Measurements from ENCODE around the gene TBK1.

The TBK1 gene

GRCh38 chr12:64451687-64452558, at the start of gene TBK1:
TSS of gene TBK1 (plus strand) at chr12:64452120. CDS start at chr12:64455871, 3,751 bp downstream.
- peak; percentile 53 for DNase-seq (ENCODE audit: low spot score)

DNA sequence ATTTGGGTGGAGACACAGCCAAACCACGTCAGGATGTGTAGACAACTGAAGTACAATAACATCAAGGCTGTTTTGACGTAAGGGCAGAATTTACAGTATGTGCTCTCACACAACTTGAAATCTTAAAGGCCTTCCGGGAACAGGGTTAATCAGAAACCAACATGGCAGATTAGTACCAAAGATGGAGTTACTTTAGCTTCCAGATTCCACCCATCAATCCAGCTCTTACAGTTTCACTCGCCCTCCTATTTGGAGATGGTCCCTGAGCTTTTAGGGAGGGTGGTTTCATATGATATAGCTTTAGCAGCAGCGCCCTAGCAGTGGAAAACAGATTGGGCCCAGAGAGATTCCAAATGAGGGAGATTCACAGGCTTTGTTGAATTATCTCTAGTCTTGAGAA, 49.7 kb upstream of the TBK1 start:
- DNase-seq (ENCODE audit: low spot score), result no peak

GRCh38 chr12:64403707-64404469, 48.0 kb upstream of the TBK1 start, which contains the start of gene XPOT:
TSS of gene XPOT (plus strand) at chr12:64404392. CDS start at chr12:64410036, 5,644 bp downstream.
- peak; percentile 95 for DNase-seq (ENCODE audit: low spot score)

DNA sequence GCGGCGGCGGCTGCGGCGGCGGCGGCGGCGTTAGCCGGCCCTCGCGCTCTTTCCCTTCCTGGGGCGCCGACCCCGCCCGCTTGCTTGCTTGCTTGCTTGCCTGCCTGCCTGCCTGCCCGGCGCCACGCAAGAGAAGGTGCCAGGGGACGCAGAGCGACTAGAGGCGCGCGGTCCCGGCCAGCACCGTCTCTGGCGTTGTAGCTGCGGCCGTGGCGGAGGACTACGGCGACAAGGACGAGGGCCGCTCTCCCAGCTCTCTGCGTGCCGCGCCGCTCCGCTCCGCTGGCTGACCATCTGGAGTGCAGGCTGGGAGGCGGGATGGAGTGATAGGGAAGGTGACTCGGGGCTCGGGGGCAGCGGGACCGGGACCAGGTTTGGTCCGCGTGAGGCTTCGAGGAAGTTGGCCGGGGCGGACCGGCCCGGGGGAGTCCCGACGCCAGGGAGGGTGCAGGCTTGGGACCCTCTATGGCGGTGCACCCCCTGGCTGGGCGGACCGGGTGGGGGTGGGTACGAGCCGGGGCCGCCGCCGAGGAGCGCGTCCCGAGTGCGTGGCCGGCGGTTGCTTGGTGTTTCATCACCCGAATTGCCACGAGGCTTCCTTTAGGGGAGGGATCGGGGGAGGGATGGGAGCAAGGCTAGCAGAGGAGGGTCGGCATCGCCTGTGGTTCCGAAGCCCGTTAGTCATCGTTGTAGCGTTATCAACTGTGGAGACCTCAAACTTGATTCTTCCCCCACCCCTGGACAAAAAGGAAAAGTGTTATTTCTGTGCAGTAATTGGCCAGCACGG, 47.3 kb upstream of the TBK1 start:
- DNase-seq (ENCODE audit: low spot score), result peak; percentile 48

DNA sequence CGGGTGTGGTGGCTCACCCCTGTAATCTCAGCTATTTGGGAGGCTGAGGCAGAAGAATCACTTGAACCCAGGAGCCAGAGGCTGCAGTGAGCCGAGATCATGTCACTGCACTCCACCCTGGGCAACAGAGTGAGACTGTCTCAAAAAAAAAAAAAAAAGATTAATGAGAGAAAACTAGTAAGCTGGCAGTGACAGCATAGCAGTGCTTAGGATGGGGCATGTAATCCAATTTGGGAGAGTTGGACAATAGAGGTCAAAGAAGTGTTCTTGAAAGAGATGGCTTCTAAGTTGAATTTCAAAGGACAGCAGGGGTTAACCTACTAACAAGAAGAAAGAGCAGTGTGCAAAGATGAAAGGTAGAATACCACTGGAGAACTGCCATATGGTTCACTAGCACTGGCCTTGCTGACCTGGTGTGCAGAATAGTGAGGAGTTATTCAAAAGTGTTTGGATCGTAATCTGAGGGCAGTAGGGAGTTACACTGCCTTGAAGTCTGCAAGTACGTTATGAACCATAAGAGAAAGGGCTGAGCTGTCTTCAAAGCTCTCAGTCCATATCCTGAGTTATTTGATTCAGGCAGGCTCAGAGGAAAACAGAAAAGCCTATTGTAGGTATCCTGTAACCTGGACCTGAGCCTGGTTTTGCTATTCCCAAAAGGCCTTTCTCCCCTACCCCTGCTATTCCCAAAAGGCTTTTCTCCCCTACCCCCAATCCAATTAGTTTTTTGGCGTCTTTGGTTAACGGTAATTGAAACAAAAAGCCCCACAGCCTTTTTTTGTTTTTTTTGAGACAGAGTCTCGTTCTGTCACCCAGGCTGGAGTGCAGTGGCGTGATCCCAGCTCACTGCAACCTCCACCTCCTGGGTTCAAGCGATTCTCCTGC, 44.3 kb upstream of the TBK1 start:
- DNase-seq (ENCODE audit: low spot score), result no peak

DNA sequence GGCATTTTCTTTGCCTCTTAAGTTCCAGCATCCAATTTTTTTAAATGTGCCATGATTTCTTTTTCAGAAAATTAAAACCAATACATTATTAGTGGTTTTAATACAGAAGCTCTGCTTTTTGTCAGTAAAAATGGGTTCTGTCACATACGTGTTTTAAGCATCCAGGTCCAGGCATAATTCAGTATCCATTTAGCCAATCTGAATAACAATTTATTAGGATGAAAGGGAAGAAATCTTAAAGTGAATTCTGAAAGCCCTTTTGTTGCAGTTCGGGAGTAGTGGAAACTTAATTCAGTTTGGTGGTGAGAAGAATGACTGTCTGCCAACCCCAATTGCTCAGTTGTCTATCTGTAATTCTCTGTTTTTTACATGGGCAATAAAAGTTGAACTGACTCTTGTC, 40.5 kb upstream of the TBK1 start:
- DNase-seq (ENCODE audit: low spot score), result no peak

DNA sequence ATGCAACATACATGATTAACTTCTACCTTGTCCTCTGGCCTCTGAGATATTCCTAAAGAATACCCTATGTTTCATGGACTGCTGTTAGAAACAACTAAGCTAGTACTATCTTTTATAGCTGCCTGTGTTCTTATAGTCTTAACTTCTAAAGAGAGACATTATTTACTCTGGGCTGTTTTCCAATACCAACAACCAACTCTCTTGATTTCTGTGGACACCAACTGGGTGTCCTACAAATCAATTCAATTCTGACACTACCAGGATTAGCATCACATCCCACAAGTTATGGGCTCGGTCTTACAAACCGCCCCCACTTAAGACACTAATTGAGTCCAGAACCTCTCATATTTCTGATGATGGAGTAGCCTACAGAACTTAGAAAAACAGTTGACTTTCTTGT, 39.5 kb upstream of the TBK1 start:
- DNase-seq (ENCODE audit: low spot score), result no peak

DNA sequence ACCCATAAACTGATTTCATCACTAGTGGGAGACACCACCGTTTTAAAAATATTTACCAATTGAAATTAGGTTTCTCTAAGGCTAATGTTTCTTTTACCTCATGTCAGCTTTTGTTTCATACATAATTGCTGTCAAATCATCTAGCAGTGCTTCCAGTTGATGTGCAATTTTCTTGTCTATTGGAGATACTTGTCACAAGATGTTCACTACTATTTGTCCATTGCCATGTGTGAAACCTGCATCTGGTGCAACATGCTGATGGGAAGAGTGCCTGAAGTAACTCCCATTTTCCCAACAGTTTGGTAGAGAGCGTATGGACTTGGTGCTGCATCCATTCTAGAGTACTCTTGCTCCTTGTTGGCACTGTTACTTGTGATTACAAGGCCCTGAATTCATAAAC, 38.0 kb upstream of the TBK1 start:
- DNase-seq (ENCODE audit: low spot score), result no peak

- DNase-seq (ENCODE audit: low spot score), result no peak
Measured at GRCh38 chr12:64418209-64418608, 33.7 kb upstream of the TBK1 start.

GRCh38 chr12:64419696-64420095, 32.2 kb upstream of the TBK1 start:
- DNase-seq (ENCODE audit: low spot score), result no peak

GRCh38 chr12:64427988-64428387, 23.9 kb upstream of the TBK1 start:
- DNase-seq (ENCODE audit: low spot score), result no peak

GRCh38 chr12:64428956-64429355, 23.0 kb upstream of the TBK1 start:
- no peak for DNase-seq (ENCODE audit: low spot score)

DNA sequence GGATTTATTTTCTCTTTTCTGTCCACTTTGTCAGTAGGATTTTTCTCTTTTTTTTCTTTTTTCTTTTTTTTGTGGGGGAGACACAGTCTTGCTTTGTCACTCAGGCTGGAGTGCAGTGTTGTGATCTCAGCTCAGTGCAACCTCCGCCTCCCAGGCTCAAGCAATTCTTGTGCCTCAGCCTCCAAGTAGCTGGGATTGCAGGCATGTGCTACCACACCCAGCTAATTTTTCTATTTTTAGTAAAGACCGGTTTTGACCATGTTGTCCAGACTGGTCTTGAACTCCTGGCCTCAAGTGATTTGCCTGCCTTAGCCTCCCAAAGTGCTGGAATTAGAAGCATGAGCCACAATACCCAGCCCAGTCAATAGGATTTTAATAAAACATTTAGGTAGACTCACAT, 21.0 kb upstream of the TBK1 start:
- no peak for DNase-seq (ENCODE audit: low spot score)

DNA sequence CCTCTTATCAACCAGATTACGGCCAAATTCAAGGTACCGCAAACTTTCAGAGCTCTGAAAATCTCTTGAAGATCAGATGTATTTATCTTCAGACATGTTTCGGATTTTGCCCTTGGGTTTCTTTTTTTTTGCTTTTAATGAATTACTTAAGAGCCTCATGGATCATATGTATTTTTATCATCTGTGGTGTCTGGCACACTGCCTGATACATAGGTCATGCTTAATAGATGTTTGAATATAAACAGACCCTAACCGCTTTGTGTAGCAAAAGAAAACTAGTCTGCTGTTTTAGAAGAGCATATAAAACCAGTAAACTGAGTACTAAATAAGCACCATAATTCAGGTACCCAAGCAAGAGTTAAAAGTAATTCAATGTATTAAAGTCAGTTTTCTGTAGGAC, 20.1 kb upstream of the TBK1 start:
- no peak for DNase-seq (ENCODE audit: low spot score)

- DNase-seq (ENCODE audit: low spot score), result no peak
Measured at GRCh38 chr12:64433915-64434314, 18.0 kb upstream of the TBK1 start.

DNA sequence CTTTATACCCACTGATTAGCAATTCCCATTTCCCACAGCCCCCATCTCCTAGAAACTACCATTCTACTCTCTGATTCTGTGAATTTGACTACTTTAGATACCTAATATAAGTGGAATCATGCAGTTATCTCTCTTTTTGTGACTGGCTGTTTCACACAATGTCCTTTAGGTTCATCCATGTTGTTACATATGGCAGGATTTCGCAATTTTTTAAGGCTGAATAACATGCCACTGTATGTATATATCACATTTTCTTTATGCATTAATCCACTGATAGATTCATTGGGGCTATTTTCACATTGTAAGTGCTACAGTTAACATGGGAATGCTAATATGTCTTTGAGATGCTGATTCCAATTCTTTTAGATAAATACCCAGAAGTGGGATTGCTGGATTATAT, 11.8 kb upstream of the TBK1 start:
- DNase-seq (ENCODE audit: low spot score), result no peak

DNA sequence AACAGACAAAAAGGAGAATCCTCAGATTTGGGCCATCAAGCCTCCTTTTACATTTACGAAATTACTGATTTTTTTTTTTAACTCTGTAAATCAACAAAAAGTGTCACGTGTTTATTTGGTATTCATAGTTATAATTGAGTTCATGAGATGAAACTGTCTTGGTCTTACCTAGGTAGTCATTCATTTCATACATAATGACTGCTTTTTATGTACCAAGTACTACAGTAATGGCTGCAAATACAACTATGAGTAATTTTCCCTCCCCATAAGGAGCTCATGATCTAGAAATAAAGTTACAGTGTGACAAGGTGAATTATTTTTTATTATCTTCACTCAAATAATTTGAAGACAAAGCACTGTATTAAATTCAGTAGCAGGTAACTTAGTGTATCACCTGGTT, 6.4 kb upstream of the TBK1 start:
- DNase-seq (ENCODE audit: low spot score), result no peak

- no peak for DNase-seq (ENCODE audit: low spot score)
Measured at GRCh38 chr12:64446295-64446694, 5.6 kb upstream of the TBK1 start.

GRCh38 chr12:64450057-64450640, 1.8 kb upstream of the TBK1 start:
- no peak for DNase-seq (ENCODE audit: low spot score)

DNA sequence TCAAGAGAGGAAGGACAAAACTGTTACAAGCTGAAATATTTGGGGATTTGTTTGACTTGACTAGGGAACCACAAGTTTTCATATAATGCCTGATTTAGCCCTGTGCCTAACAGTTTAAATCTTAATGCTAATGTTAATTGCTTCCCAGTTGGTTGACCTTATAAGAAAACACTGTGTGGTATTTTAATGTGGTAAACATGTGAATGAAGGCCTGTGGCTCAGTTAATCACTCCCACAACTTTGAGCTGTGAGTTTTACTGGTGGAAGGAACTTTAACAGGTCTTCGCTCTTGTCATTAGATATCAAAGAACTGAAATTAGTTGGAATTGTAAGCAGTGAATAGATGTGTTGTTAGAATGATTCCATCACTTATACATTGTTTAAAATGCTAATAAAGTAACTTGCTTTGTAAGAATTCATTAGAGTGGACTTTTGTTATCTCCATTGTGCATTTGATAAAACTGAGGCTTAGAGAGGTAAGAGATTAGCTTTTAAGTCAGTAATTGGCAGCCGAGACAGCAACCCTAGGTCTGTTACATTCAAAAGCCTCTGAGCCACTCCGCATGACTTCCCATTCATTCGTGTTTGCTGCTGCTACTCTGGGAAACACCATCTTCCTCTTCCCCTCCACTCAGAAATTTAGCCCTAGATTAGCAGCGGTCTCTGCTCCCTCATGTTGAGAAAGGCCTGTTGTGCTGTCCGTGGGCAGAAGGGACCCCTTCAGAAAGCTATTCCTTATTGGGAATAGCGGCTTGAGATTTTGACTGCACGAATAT, 1.0 kb upstream of the TBK1 start:
- no peak for DNase-seq (ENCODE audit: low spot score)
